ENCODE measurements around the gene OSBP2.

DNA sequence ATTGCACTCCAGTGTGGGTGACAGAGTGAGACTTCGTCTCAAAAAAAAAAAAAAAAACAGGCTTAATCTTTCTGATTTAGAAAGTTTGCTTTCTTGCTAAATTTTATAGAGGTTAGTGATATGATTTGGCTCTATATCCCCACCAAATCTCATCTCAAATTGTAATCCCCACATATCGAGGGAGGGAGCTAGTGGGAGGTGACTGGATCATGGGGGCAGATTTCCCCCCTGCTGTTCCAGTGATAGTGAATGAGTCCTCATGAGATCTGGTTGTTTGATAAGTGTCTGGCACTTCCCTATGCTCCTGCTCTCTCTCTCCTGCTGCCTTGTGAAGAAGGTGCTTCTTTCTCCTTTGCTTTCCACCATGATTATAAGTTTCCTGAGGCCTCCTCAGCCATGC, 90.9 kb downstream of the OSBP2 start:
- TF ChIP-seq, protein P1, sequence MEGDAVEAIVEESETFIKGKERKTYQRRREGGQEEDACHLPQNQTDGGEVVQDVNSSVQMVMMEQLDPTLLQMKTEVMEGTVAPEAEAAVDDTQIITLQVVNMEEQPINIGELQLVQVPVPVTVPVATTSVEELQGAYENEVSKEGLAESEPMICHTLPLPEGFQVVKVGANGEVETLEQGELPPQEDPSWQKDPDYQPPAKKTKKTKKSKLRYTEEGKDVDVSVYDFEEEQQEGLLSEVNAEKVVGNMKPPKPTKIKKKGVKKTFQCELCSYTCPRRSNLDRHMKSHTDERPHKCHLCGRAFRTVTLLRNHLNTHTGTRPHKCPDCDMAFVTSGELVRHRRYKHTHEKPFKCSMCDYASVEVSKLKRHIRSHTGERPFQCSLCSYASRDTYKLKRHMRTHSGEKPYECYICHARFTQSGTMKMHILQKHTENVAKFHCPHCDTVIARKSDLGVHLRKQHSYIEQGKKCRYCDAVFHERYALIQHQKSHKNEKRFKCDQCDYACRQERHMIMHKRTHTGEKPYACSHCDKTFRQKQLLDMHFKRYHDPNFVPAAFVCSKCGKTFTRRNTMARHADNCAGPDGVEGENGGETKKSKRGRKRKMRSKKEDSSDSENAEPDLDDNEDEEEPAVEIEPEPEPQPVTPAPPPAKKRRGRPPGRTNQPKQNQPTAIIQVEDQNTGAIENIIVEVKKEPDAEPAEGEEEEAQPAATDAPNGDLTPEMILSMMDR (IDR thresholded peaks at IDR 0.05), result no peak
- no peak for TF ChIP-seq POLR2A (IDR thresholded peaks at IDR 0.05)

All from breast epithelium (tissue), 3 donors.